Measurements from ENCODE around the gene FOXF1. TPM values are rescaled to one million over a fixed set of nuclear protein-coding genes. Genes with fewer than 3 reads are reported as not detected.

FOXF1 gene
- total and polyA plus RNA-seq, 2 experiments from 2014 or later = 2.6 to 4.4 TPM

GRCh38 chr16:86527366-86527765 is 17.0 kb downstream of the FOXF1 start:
- no peaks in the 10 kb centered on the region for H3K9me3 ChIP-seq (ENCODE audit: low read depth)
- no peak for TF ChIP-seq CTCF (IDR thresholded peaks at IDR 0.05; ENCODE audit: low read depth, low read length)
- H3K27ac ChIP-seq = no peak overlapping the region
- no peak for DNase-seq (ENCODE audit: low read depth in 1 of 2, low spot score in 1 of 2)
- no peak overlapping the region for H3K4me3 ChIP-seq
- H3K4me1 ChIP-seq (ENCODE audit: low read depth) = peaks cover 8% of the 10 kb centered on the region
- no peaks in the 10 kb centered on the region for H3K36me3 ChIP-seq
- peaks cover 2% of the 10 kb centered on the region for H3K27me3 ChIP-seq

GRCh38 chr16:86528061-86528929 is 18.0 kb downstream of the FOXF1 start:
- DNase-seq (ENCODE audit: low read depth in 1 of 2, low spot score in 1 of 2) = no peak
- Histone ChIP-seq H3K27ac (no peak overlapping the region), H3K4me3 (no peak overlapping the region), H3K27me3 (no peaks in the 10 kb centered on the region), H3K9me3 (ENCODE audit: low read depth) (no peaks in the 10 kb centered on the region), H3K4me1 (ENCODE audit: low read depth) (peaks cover 8% of the 10 kb centered on the region), H3K36me3 (no peaks in the 10 kb centered on the region)
- no peak for TF ChIP-seq CTCF (IDR thresholded peaks at IDR 0.05; ENCODE audit: low read depth, low read length)

- no peak for TF ChIP-seq CTCF (IDR thresholded peaks at IDR 0.05; ENCODE audit: low read depth, low read length)
Observed at GRCh38 chr16:86529160-86529559, 18.8 kb downstream of the FOXF1 start.

GRCh38 chr16:86530251-86531190 is 20.2 kb downstream of the FOXF1 start:
- DNase-seq (ENCODE audit: low read depth in 1 of 2, low spot score in 1 of 2) = no peak
- Histone ChIP-seq H3K4me1 (ENCODE audit: low read depth) (peaks cover 8% of the 10 kb centered on the region), H3K36me3 (no peaks in the 10 kb centered on the region), H3K27ac (no peak overlapping the region), H3K9me3 (ENCODE audit: low read depth) (no peaks in the 10 kb centered on the region), H3K27me3 (no peaks in the 10 kb centered on the region), H3K4me3 (no peak overlapping the region)
- TF ChIP-seq CTCF (IDR thresholded peaks at IDR 0.05; ENCODE audit: low read depth, low read length) = no peak

More at GRCh38 chr16:86529160-86529559, 18.8 kb downstream of the FOXF1 start:
- H3K27ac ChIP-seq = no peak overlapping the region
- H3K4me3 ChIP-seq = no peak overlapping the region
- DNase-seq (ENCODE audit: low read depth in 1 of 2, low spot score in 1 of 2) = peak in 1 of 2 donors; percentile 58
- H3K36me3 ChIP-seq = no peaks in the 10 kb centered on the region
- no peaks in the 10 kb centered on the region for H3K27me3 ChIP-seq
- no peaks in the 10 kb centered on the region for H3K9me3 ChIP-seq (ENCODE audit: low read depth)
- H3K4me1 ChIP-seq (ENCODE audit: low read depth) = peaks cover 8% of the 10 kb centered on the region

GRCh38 chr16:86531191-86531545 is 20.8 kb downstream of the FOXF1 start:
- H3K36me3 ChIP-seq = no peaks in the 10 kb centered on the region
- no peak for TF ChIP-seq CTCF (IDR thresholded peaks at IDR 0.05; ENCODE audit: low read depth, low read length)
- H3K9me3 ChIP-seq (ENCODE audit: low read depth) = no peaks in the 10 kb centered on the region

More at GRCh38 chr16:86531191-86531545, 20.8 kb downstream of the FOXF1 start:
- Histone ChIP-seq H3K4me3 (no peak overlapping the region), H3K27ac (no peak overlapping the region), H3K4me1 (ENCODE audit: low read depth) (peaks cover 8% of the 10 kb centered on the region), H3K27me3 (no peaks in the 10 kb centered on the region)
- peak in 1 of 2 donors; percentile 77 for DNase-seq (ENCODE audit: low read depth in 1 of 2, low spot score in 1 of 2)
